Urinary bladder (tissue), 4 donors: ENCODE data around the gene NUMA1. TPM values are rescaled to one million over a fixed set of nuclear protein-coding genes. Genes with fewer than 3 reads are reported as not detected.

Source experiments
- DNase-seq: peaks from one replicate; pipeline ENCODE4 v3.0.0-alpha.2; 2015; ENCODE audit errors: extremely low spot score
- H3K27ac ChIP-seq: one replicate; pipeline ENCODE4 v1.5.1; 2013; ENCODE audit warnings: low read depth, mild to moderate bottlenecking, moderate library complexity
- H3K36me3 ChIP-seq: one replicate; pipeline ENCODE4 v1.6.1; 2013; ENCODE audit warnings: mild to moderate bottlenecking, moderate library complexity; ENCODE audit not compliant: insufficient read depth
- H3K4me1 ChIP-seq: one replicate; pipeline ENCODE4 v1.6.1; 2013; ENCODE audit warnings: mild to moderate bottlenecking, moderate library complexity; ENCODE audit not compliant: insufficient read depth
- H3K4me3 ChIP-seq: one replicate; pipeline ENCODE4 v1.5.1; 2013; ENCODE audit warnings: low read depth, low read length
- WGBS: extraction: QIAGEN DNeasy Blood & Tissue Kit; methylation state at CpG from one replicate; pipeline ENCODE4 v1.1.7; 2013; 5-methylcytosine and 5-hydroxymethylcytosine counted together
- polyA plus RNA-seq: library from polyadenylated mRNA; stranded (reverse); fragments of 200-250 nt; gene quantifications from one replicate; pipeline ENCODE4 v1.2.3, GENCODE V29; 2013
- total RNA-seq: library from RNA; depleted of rRNA; stranded (reverse); fragments of >200 nt; gene quantifications from one replicate; pipeline ENCODE4 v1.2.3, GENCODE V29; 2014
- donor health status: healthy with polysubstance abuse.
- donor health status: healthy.

The NUMA1 gene
- total and polyA plus RNA-seq, 2 donors, result 193 to 219 TPM

- H3K4me3 ChIP-seq, result no peak overlapping the region
- peak overlapping the region; percentile 79 for H3K27ac ChIP-seq
- DNase-seq, result no peak
- H3K36me3 ChIP-seq, result no peaks in the 10 kb centered on the region
- no peaks in the 10 kb centered on the region for H3K4me1 ChIP-seq
- 2% methylated on average over 2 of the region's 2 CpGs for WGBS
Observed at GRCh38 chr11:72069787-72070251, 10.5 kb downstream of the NUMA1 start.

- no peaks in the 10 kb centered on the region for H3K36me3 ChIP-seq
Observed at GRCh38 chr11:72069200-72069599, 11.1 kb downstream of the NUMA1 start.

GRCh38 chr11:72067676-72068075 is 12.7 kb downstream of the NUMA1 start:
- no peaks in the 10 kb centered on the region for H3K4me1 ChIP-seq
- H3K4me3 ChIP-seq, result no peak overlapping the region
- no peaks in the 10 kb centered on the region for H3K36me3 ChIP-seq
- no peak for DNase-seq
- no peak overlapping the region for H3K27ac ChIP-seq

More at GRCh38 chr11:72069200-72069599, 11.1 kb downstream of the NUMA1 start:
- no peak overlapping the region for H3K4me3 ChIP-seq
- H3K4me1 ChIP-seq, result no peaks in the 10 kb centered on the region
- DNase-seq, result no peak
- H3K27ac ChIP-seq, result peak overlapping the region; percentile 79

GRCh38 chr11:72067266-72067665 is 13.1 kb downstream of the NUMA1 start:
- H3K4me1 ChIP-seq, result no peaks in the 10 kb centered on the region
- no peak for DNase-seq
- H3K4me3 ChIP-seq, result no peak overlapping the region
- no peaks in the 10 kb centered on the region for H3K36me3 ChIP-seq
- no peak overlapping the region for H3K27ac ChIP-seq

- H3K27ac ChIP-seq, result no peak overlapping the region
- no peaks in the 10 kb centered on the region for H3K36me3 ChIP-seq
- no peaks in the 10 kb centered on the region for H3K4me1 ChIP-seq
- no peak overlapping the region for H3K4me3 ChIP-seq
- DNase-seq, result no peak
Observed at GRCh38 chr11:72066855-72067254, 13.5 kb downstream of the NUMA1 start.

- Histone ChIP-seq H3K27ac (no peak overlapping the region), H3K4me3 (no peak overlapping the region), H3K36me3 (no peaks in the 10 kb centered on the region), H3K4me1 (no peaks in the 10 kb centered on the region)
- no peak for DNase-seq
- WGBS, result 90% methylated on average over 5 of the region's 5 CpGs
Observed at GRCh38 chr11:72061739-72062396, 18.5 kb downstream of the NUMA1 start.

GRCh38 chr11:72058416-72059034 is 21.8 kb downstream of the NUMA1 start:
- Histone ChIP-seq H3K36me3 (no peaks in the 10 kb centered on the region), H3K27ac (no peak overlapping the region), H3K4me3 (no peak overlapping the region), H3K4me1 (no peaks in the 10 kb centered on the region)
- DNase-seq, result no peak
- WGBS, result 45% methylated on average over 3 of the region's 3 CpGs

- no peak for DNase-seq
- Histone ChIP-seq H3K4me1 (peaks cover 1% of the 10 kb centered on the region), H3K27ac (peak overlapping the region; percentile 60), H3K4me3 (no peak overlapping the region), H3K36me3 (no peaks in the 10 kb centered on the region)
- 84% methylated on average over 3 of the region's 3 CpGs for WGBS
Observed at GRCh38 chr11:72048766-72049460, 31.4 kb downstream of the NUMA1 start.

GRCh38 chr11:72045849-72046248 is 34.5 kb downstream of the NUMA1 start:
- WGBS, result 33% methylated on average over 5 of the region's 5 CpGs
- DNase-seq, result no peak
- no peak overlapping the region for H3K4me3 ChIP-seq
- H3K36me3 ChIP-seq, result no peaks in the 10 kb centered on the region
- no peak overlapping the region for H3K27ac ChIP-seq
- peaks cover 1% of the 10 kb centered on the region for H3K4me1 ChIP-seq

- no peak for DNase-seq
- peak overlapping the region; percentile 91 for H3K27ac ChIP-seq
- no peaks in the 10 kb centered on the region for H3K36me3 ChIP-seq
- H3K4me3 ChIP-seq, result peak overlapping the region; percentile 56
- WGBS, result 11% methylated on average over 5 of the region's 5 CpGs
- no peaks in the 10 kb centered on the region for H3K4me1 ChIP-seq
Observed at GRCh38 chr11:72042064-72042745, 38.1 kb downstream of the NUMA1 start.

GRCh38 chr11:72041364-72042063 is 38.8 kb downstream of the NUMA1 start:
- no peak for DNase-seq
- H3K36me3 ChIP-seq, result no peaks in the 10 kb centered on the region
- H3K4me3 ChIP-seq, result peak overlapping the region; percentile 56
- no peaks in the 10 kb centered on the region for H3K4me1 ChIP-seq
- H3K27ac ChIP-seq, result peak overlapping the region; percentile 91
- under 1% methylated on average over 23 of the region's 23 CpGs for WGBS

- H3K4me3 ChIP-seq, result peak overlapping the region; percentile 56
- peak overlapping the region; percentile 91 for H3K27ac ChIP-seq
- no peaks in the 10 kb centered on the region for H3K36me3 ChIP-seq
- H3K4me1 ChIP-seq, result no peaks in the 10 kb centered on the region
- under 1% methylated on average over 23 of the region's 23 CpGs for WGBS
- DNase-seq, result peak; percentile 93
Observed at GRCh38 chr11:72040491-72041363, 39.6 kb downstream of the NUMA1 start.
